Body of pancreas (tissue), 4 donors: Measurements from ENCODE around the gene PRR5L.

Experiments used
- CTCF ChIP-seq, 7 experiments: fragments of 450-650 bp in 4 of 7; fragments of 200-600 bp in 3 of 7; sonication (generic) in 3 of 7; IDR thresholded peaks; one replicate each; pipeline ENCODE4 v1.5.1; 2016 to 2019; ENCODE audit warnings: antibody characterized with exemption in 7 of 7
- POLR2A ChIP-seq, 3 donors: fragments of 450-650 bp; IDR thresholded peaks; one replicate each; pipeline ENCODE4 v1.6.1; 2016; ENCODE audit warnings: antibody characterized with exemption in 3 of 3, mild to moderate bottlenecking in 2 of 3

GRCh38 chr11:36469881-36470802 is 174.1 kb downstream of the PRR5L start:
- TF ChIP-seq CTCF (IDR thresholded peaks at IDR 0.05) (no peak), POLR2A (IDR thresholded peaks at IDR 0.05) (no peak)
